Heart right ventricle (tissue), 16 donors: ENCODE data around the gene APOD. TPM values are rescaled to one million over a fixed set of nuclear protein-coding genes. Genes with fewer than 3 reads are reported as not detected.
"Not testable (repeated sequence)": the region's sequence is repeated elsewhere in the genome, so short reads cannot be mapped to it uniquely, and the experiment has no call there.

Experiments used
- ATAC-seq, 8 donors: fragments of 200-7000 bp; cut with Tn5 transposase; one replicate each; pipeline ENCODE4 v1.9.1; 2020; ENCODE audit warnings: mild to moderate bottlenecking in 8 of 8, moderate library complexity in 8 of 8, moderate number of reproducible peaks in 1 of 8
- DNase-seq, 2 donors: peaks; one replicate each; pipeline ENCODE4 v3.0.0-alpha.2; 2020
- H3K27ac ChIP-seq, 10 donors: fragments of 200-600 bp; sonication (generic) in 2 of 10; one replicate each; pipeline versions ENCODE4 v1.5.0 to v1.8.0; 2020 to 2022; ENCODE audit warnings: mild to moderate bottlenecking in 3 of 10
- H3K27me3 ChIP-seq, 7 donors: fragments of 200-600 bp; one replicate each; pipeline ENCODE4 v1.8.0; 2021 to 2022; ENCODE audit warnings: mild to moderate bottlenecking in 2 of 7
- H3K36me3 ChIP-seq, 9 donors: fragments of 200-600 bp; sonication (generic) in 1 of 9; one replicate each; pipeline versions ENCODE4 v1.5.0 to v1.8.0; 2020 to 2022; ENCODE audit warnings: mild to moderate bottlenecking in 2 of 9
- H3K4me1 ChIP-seq, 9 donors: fragments of 200-600 bp; sonication (generic) in 1 of 9; one replicate each; pipeline versions ENCODE4 v1.5.0 to v1.8.0; 2020 to 2022; ENCODE audit warnings: mild to moderate bottlenecking in 4 of 9
- H3K4me3 ChIP-seq, 10 donors: fragments of 200-600 bp; sonication (generic) in 2 of 10; one replicate each; pipeline versions ENCODE4 v1.5.0 to v1.8.0; 2020 to 2022; ENCODE audit warnings: mild to moderate bottlenecking in 7 of 10, moderate library complexity in 2 of 10
- H3K9me3 ChIP-seq, 11 donors: fragments of 200-600 bp in 10 of 11; sonication (generic) in 2 of 11; one replicate each; pipeline versions ENCODE4 v1.5.0 to v1.8.0; 2013 to 2022; ENCODE audit warnings: mild to moderate bottlenecking in 2 of 11, control low read depth in 1 of 11, moderate library complexity in 1 of 11
- WGBS, 2 donors: extraction: QIAGEN DNeasy Blood & Tissue Kit; methylation state at CpG; one replicate each; pipeline ENCODE4 v1.1.7; 2013; ENCODE audit warnings: inconsistent platforms in 1 of 2; 5-methylcytosine and 5-hydroxymethylcytosine counted together
- intact Hi-C, 10 donors: fragments of 100-400 bp; cut with DNase I; formaldehyde crosslinking; loops; one replicate each; pipeline versions ENCODE4 v1.11.1 to v1.14.2; 2022
- polyA plus RNA-seq, 2 donors: library from polyadenylated mRNA; stranded (reverse); fragments of 200-250 nt; gene quantifications; one replicate each; pipeline ENCODE4 v1.2.3, GENCODE V29; 2013
- total RNA-seq, 10 donors: library from RNA; stranded (reverse); fragmentation: NEBNext Ultra II Directional in 3 of 10; extraction: Animal tissue kit (Norgen Biotek cat#: 25700) in 3 of 10; gene quantifications; one replicate each; pipeline versions ENCODE4 v1.2.1 to v1.2.4, GENCODE V29; 2021 to 2023
- TF ChIP-seq, protein P1 (sequence below), 9 donors: fragments of 200-600 bp; sonication (generic) in 2 of 9; IDR thresholded peaks; one replicate each; pipeline versions ENCODE4 v1.5.0 to v1.8.0; 2021 to 2022; ENCODE audit warnings: antibody characterized with exemption in 9 of 9, mild to moderate bottlenecking in 5 of 9, moderate library complexity in 1 of 9
- donor health status: Arrhythmogenic right ventricular cardiomyopathy.
- donor health status: ischemic (EF 13 %, LVEDD 7.1; RV severe dilation, severe dysfunction).
- donor health status: healthy with polysubstance abuse.
- donor health status: DM: no; HTN: yes; CAD: no.
- donor health status: DM: no; HTN: no; CAD: no.
- donor health status: ischemic (EF 25% LVEDD 6.9; RV normal size, moderate dysfunction).
- donor health status: ischemic (EF 25% LVEDD 5.7; RV mildly dilated, moderate dysfunction).
- donor health status: healthy.
- donor health status: DM: yes; HTN: yes; CAD: no.
- donor health status: Ischemic cardiomyopathy.
- donor health status: ischemic (EF 35%, LVEDD 5.7; RV mildly dilated, moderate dysfunction).
- donor health status: nonischemic (EF 11% LVEDD 7.7; RV severe dilation, severe dysfunction).
- donor health status: DM: yes; HTN: yes; CAD: no.
- donor health status: PGD.
- donor health status: ischemic (EF 29% LVEDD 5.4; RV normal size, mild dysfunction).
- donor health status: nonischemic (EF 23%, LVEDD 6.1; RV moderate dilation, normal function).

The APOD gene
- total and polyA plus RNA-seq, 12 donors, result 73.9 to 582 (median 109) TPM

DNA sequence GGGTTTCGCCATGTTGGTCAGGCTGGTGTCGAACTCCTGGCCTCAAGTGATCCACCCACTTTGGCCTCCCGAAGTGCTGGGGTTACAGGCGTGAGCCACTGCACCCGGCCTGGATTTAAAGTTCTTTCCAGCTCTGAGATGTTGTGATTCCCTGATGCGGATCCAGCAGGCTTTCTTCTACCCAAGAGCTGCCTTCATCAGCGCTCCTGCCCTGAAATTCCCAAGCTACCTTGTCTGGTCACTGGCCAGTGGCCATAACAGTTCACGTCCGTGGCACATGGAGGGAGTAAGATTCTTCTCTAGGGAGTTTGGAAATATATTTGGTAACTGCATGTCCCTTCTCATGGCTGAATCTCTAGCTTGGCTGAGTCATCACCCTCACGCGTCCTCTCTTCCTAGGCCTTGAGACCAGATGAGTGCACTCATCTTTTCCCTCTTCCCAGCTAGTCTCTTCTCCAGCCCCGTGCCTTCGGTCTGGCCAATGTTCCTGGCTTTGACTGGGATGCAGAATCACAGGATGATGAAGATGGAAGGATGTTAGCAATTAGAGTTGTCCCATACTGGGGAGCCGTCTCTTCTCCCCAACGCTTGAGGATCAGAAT lies 29.8 kb upstream of the APOD start:
- no peak for DNase-seq
- no peak overlapping the region for H3K27ac ChIP-seq
- 72 to 81% methylated on average over 15 of the region's 15 CpGs for WGBS, 2 donors
- H3K36me3 ChIP-seq, result no peaks in the 10 kb centered on the region
- intact Hi-C loops, result loop anchor here in 1 of 10 donors (10.0 kb wide), 1 partner anchor 111 kb away; the partner anchor contains the start of gene MUC20
- no peaks in the 10 kb centered on the region for H3K9me3 ChIP-seq
- H3K4me1 ChIP-seq, result peaks cover 0 to 18% (median 5%) of the 10 kb centered on the region in 9 donors
- TF ChIP-seq, protein P1, sequence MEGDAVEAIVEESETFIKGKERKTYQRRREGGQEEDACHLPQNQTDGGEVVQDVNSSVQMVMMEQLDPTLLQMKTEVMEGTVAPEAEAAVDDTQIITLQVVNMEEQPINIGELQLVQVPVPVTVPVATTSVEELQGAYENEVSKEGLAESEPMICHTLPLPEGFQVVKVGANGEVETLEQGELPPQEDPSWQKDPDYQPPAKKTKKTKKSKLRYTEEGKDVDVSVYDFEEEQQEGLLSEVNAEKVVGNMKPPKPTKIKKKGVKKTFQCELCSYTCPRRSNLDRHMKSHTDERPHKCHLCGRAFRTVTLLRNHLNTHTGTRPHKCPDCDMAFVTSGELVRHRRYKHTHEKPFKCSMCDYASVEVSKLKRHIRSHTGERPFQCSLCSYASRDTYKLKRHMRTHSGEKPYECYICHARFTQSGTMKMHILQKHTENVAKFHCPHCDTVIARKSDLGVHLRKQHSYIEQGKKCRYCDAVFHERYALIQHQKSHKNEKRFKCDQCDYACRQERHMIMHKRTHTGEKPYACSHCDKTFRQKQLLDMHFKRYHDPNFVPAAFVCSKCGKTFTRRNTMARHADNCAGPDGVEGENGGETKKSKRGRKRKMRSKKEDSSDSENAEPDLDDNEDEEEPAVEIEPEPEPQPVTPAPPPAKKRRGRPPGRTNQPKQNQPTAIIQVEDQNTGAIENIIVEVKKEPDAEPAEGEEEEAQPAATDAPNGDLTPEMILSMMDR (IDR thresholded peaks at IDR 0.05), result no peak
- H3K27me3 ChIP-seq, result no peaks in the 10 kb centered on the region
- peak in 1 of 8 donors; percentile 14 for ATAC-seq
- H3K4me3 ChIP-seq, result no peak overlapping the region

DNA sequence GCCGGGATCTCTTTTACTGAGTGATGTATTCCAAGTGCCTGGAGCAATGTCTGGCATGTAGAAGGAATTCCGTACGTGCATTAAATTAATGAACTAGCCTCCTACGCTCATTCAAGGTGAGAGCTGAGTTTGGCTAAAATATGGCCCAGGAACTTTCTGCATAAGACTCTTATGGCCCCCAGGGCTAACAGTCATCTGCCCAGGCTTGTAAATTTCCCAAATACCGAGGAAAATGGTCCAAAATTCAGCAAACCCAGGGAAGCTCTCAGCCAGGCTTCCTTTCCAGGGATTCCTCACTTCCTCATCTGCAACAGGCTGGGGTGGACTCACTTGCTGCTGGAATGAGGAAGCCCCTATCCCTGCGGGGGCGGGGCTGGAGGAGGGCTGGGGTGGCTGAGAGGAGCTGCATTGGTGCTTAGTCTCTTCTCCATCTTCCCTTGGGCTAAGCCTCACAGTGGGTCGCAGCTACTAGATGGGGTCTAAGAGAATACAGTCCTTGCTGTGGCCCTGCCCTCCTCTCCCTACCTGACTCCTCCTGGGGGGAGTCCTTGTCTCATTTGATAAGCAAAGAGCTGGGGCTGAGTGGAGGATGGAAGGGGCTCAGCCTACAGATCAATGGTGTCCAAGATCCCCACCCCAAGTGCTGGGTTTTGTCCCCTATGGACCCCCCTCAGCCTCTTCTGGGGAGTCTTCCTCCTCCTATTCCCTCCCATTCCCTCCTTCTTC lies 28.5 kb upstream of the APOD start:
- peaks cover 0 to 9% (median 0%) of the 10 kb centered on the region in 11 donors for H3K9me3 ChIP-seq
- intact Hi-C loops, result loop anchor here in 1 of 10 donors (10.0 kb wide), 1 partner anchor 113 kb away; the partner anchor contains the start of gene MUC20
- 46 to 59% methylated on average over 8 of the region's 8 CpGs for WGBS, 2 donors
- TF ChIP-seq, protein P1 (IDR thresholded peaks at IDR 0.05), result no peak
- no peak overlapping the region for H3K4me3 ChIP-seq
- H3K27me3 ChIP-seq, result no peaks in the 10 kb centered on the region
- H3K27ac ChIP-seq, result peak overlapping the region in 2 of 10 donors; percentile 13 to 31
- H3K36me3 ChIP-seq, result no peaks in the 10 kb centered on the region
- H3K4me1 ChIP-seq, result peaks cover 0 to 18% (median 5%) of the 10 kb centered on the region in 9 donors
- ATAC-seq, result peak in 4 of 8 donors; percentile 24 to 55 (median 42)
- no peak for DNase-seq

DNA sequence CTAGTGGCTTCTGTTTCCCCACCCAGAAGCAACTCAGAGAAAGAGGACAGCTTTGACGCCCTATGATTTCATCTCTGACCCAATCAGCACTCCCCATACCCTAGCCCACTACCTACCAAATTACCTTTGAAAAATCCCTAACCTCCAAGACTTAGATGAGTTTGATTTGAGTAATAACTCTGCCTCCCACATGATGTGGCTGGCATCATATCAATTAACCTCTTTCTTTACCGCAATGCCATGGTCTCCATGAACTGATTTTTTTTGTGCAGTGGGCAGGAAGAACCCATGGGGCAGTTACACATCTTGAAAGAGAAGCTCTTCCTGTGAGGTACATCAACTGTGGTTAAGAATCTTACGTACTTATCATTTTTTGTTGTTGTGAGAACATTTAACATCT lies 25.5 kb upstream of the APOD start:
- H3K27me3 ChIP-seq, result no peaks in the 10 kb centered on the region
- WGBS, 2 donors, result 81 to 88% methylated on average over 3 of the region's 3 CpGs
- intact Hi-C loops, result no loop called here
- peaks cover 0 to 27% (median 10%) of the 10 kb centered on the region in 11 donors for H3K9me3 ChIP-seq
- ATAC-seq (no peak), DNase-seq (no peak)
- no peak overlapping the region for H3K4me3 ChIP-seq
- peaks cover 0 to 18% (median 5%) of the 10 kb centered on the region in 9 donors for H3K4me1 ChIP-seq
- TF ChIP-seq, protein P1 (IDR thresholded peaks at IDR 0.05), result no peak
- H3K27ac ChIP-seq, result no peak overlapping the region
- no peaks in the 10 kb centered on the region for H3K36me3 ChIP-seq

DNA sequence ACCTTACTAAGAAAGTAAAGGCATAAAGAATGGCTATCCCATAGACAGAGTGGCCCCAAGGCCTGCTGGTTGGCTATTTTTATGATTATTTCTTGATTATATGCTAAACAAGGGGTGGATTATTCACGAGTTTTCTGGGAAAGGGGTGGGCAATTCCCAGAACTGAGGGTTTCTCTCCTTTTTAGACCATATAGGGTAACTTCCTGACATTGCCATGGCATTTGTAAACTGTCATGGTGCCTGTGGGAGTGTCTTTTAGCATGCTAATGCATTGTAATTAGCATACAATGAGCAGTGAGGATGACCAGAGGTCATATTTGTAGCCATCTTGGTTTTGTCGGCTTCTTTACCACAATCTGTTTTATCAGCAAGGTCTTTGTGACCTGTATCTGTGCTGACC lies 18.0 kb upstream of the APOD start:
- H3K36me3 ChIP-seq, H3K27me3 ChIP-seq, H3K4me3 ChIP-seq, DNase-seq, H3K27ac ChIP-seq, intact Hi-C loops, ATAC-seq: not testable (repeated sequence)
- H3K4me1 ChIP-seq, result peaks cover 0 to 18% (median 9%) of the 10 kb centered on the region in 9 donors
- 76 to 84% methylated on average over 2 of the region's 2 CpGs for WGBS, 2 donors
- peaks cover 0 to 13% (median 6%) of the 10 kb centered on the region in 11 donors for H3K9me3 ChIP-seq
